PC-9 (cell line): ENCODE measurements around the gene BZW2. TPM values are rescaled to one million over a fixed set of nuclear protein-coding genes. Genes with fewer than 3 reads are reported as not detected.

Source experiments
- BruUV-seq: library from RNA; stranded (reverse); fragments of 400-500 nt; replicated peaks from 2 replicates; lab custom pipeline; 2021; lab: Mats Ljungman, UMichigan
- CTCF ChIA-PET: fragments of 300-600 bp; sonication (Branson Sonifier 250); formaldehyde crosslinking; loops from one replicate; lab custom pipeline; 2022; ENCODE audit warnings: antibody characterized with exemption; lab: Charles Lee
- POLR2A ChIA-PET: fragments of 300-600 bp; sonication (Branson Sonifier 250); formaldehyde crosslinking; loops from one replicate; lab custom pipeline; 2022; ENCODE audit warnings: antibody characterized with exemption; ENCODE audit not compliant: unreplicated experiment; lab: Charles Lee
- DNase-seq, 2 experiments: peaks; one replicate each; pipeline versions ENCODE4 v3.0.0 to v3.0.0-alpha.2; 2015 to 2022; ENCODE audit warnings: mixed read lengths in 1 of 2
- H2AFZ ChIP-seq: fragments of 200-600 bp; sonication (generic); 2 replicates; pipeline ENCODE4 v1.8.1; 2017; ENCODE audit warnings: antibody characterized with exemption
- H3F3A ChIP-seq: fragments of 200-600 bp; sonication (generic); 2 replicates; pipeline ENCODE4 v1.8.1; 2017; ENCODE audit warnings: antibody characterized with exemption, mild to moderate bottlenecking, low read depth; ENCODE audit not compliant: insufficient read depth
- H3K27ac ChIP-seq: fragments of 200-600 bp; sonication (generic); 2 replicates; pipeline ENCODE4 v1.6.1; 2016; ENCODE audit warnings: mixed run types
- H3K27me3 ChIP-seq: fragments of 200-600 bp; sonication (generic); 2 replicates; pipeline ENCODE4 v1.6.1; 2016; ENCODE audit warnings: low read depth, mixed run types; ENCODE audit not compliant: insufficient read depth
- H3K36me3 ChIP-seq: fragments of 200-600 bp; sonication (generic); 2 replicates; pipeline ENCODE4 v1.6.1; 2016; ENCODE audit warnings: low read depth, mixed run types
- H3K4me1 ChIP-seq: fragments of 200-600 bp; sonication (generic); replicated peaks from 2 replicates; pipeline ENCODE4 v1.6.1; 2016; ENCODE audit warnings: mixed run types; ENCODE audit not compliant: insufficient read depth
- H3K4me2 ChIP-seq: fragments of 200-600 bp; sonication (generic); 2 replicates; pipeline ENCODE4 v1.6.1; 2017; ENCODE audit warnings: mixed run types
- H3K4me3 ChIP-seq: fragments of 200-600 bp; sonication (generic); 2 replicates; pipeline ENCODE4 v1.6.1; 2016; ENCODE audit warnings: mixed run types
- H3K79me2 ChIP-seq: fragments of 200-600 bp; sonication (generic); 2 replicates; pipeline ENCODE4 v1.6.1; 2017; ENCODE audit warnings: low read depth, mixed run types
- H3K9me2 ChIP-seq: fragments of 200-600 bp; sonication (generic); 2 replicates; pipeline ENCODE4 v1.8.1; 2017; ENCODE audit warnings: mild to moderate bottlenecking; ENCODE audit not compliant: insufficient read depth
- H3K9me3 ChIP-seq: fragments of 200-600 bp; sonication (generic); 2 replicates; pipeline ENCODE4 v1.8.1; 2016; ENCODE audit warnings: low read depth; ENCODE audit not compliant: insufficient read depth
- H4K20me1 ChIP-seq: fragments of 200-600 bp; sonication (generic); 2 replicates; pipeline ENCODE4 v1.8.1; 2017; ENCODE audit not compliant: insufficient read depth
- CTCF ChIP-seq: fragments of 200-600 bp; sonication (generic); conservative IDR thresholded peaks from 2 replicates; pipeline ENCODE4 v1.6.1; 2017; ENCODE audit warnings: mixed run types, antibody characterized with exemption, mild to moderate bottlenecking, moderate library complexity
- EZH2 ChIP-seq: fragments of 200-600 bp; sonication (generic); IDR thresholded peaks from 2 replicates; pipeline ENCODE4 v1.8.0; 2017; ENCODE audit warnings: antibody characterized with exemption, low read depth
- intact Hi-C: fragments of 100-400 bp; cut with micrococcal nuclease; formaldehyde crosslinking; loops from one replicate; pipeline ENCODE4 v1.10.0; 2022; ENCODE audit not compliant: unreplicated experiment
- total RNA-seq: library from RNA; stranded (reverse); gene quantifications from 2 replicates; pipeline ENCODE4 v1.2.3, GENCODE V29; 2021

BZW2 gene
- total RNA-seq, 1 experiment from 2014 or later: 93.7 TPM

GRCh38 chr7:16616122-16616521, 29.9 kb upstream of the BZW2 start:
- Histone ChIP-seq H3K27me3 (no peaks in the 10 kb centered on the region), H3F3A (no peaks in the 10 kb centered on the region), H3K4me3 (no peak overlapping the region), H3K79me2 (no peaks in the 10 kb centered on the region), H3K9me3 (no peaks in the 10 kb centered on the region; the same call in 1 of the 2 replicates), H3K27ac (no peak overlapping the region), H3K9me2 (no peaks in the 10 kb centered on the region), H3K36me3 (0 out of 2 replicates have a peak, but pooled peaks cover 3% of the 10 kb centered on the region), H4K20me1 (no peaks in the 10 kb centered on the region), H2AFZ (no peak overlapping the region), H3K4me1 (no peaks in the 10 kb centered on the region), H3K4me2 (no peak overlapping the region)
- intact Hi-C loops: no loop called here
- no TSS peak for BruUV-seq
- CTCF ChIA-PET: no interaction called here
- no peak for TF ChIP-seq EZH2
- TF ChIP-seq CTCF: no peak
- no peak for DNase-seq
- POLR2A ChIA-PET: no interaction called here

GRCh38 chr7:16616542-16616941, 29.4 kb upstream of the BZW2 start:
- Histone ChIP-seq H3K9me3 (no peaks in the 10 kb centered on the region; the same call in 1 of the 2 replicates), H3K4me2 (no peak overlapping the region), H3K4me1 (no peaks in the 10 kb centered on the region), H3K27me3 (no peaks in the 10 kb centered on the region), H3K4me3 (no peak overlapping the region), H2AFZ (no peak overlapping the region), H3K36me3 (0 out of 2 replicates have a peak, but pooled peaks cover 3% of the 10 kb centered on the region), H3K79me2 (no peaks in the 10 kb centered on the region), H3F3A (no peaks in the 10 kb centered on the region), H3K9me2 (no peaks in the 10 kb centered on the region), H4K20me1 (no peaks in the 10 kb centered on the region), H3K27ac (no peak overlapping the region)
- intact Hi-C loops: no loop called here
- no TSS peak for BruUV-seq
- POLR2A ChIA-PET: no interaction called here
- CTCF ChIA-PET: no interaction called here
- no peak for DNase-seq
- TF ChIP-seq EZH2: no peak
- TF ChIP-seq CTCF: no peak

- CTCF ChIA-PET: no interaction called here
- no peak overlapping the region for H3K4me2 ChIP-seq
- H3K27ac ChIP-seq: no peak overlapping the region
- no peaks in the 10 kb centered on the region for H3F3A ChIP-seq
- no peaks in the 10 kb centered on the region for H4K20me1 ChIP-seq
- no TSS peak for BruUV-seq
- H3K79me2 ChIP-seq: no peaks in the 10 kb centered on the region
- no peak overlapping the region for H3K4me3 ChIP-seq
- no peaks in the 10 kb centered on the region for H3K27me3 ChIP-seq
- no peaks in the 10 kb centered on the region for H3K9me3 ChIP-seq
- TF ChIP-seq CTCF (no peak), EZH2 (no peak)
- H3K36me3 ChIP-seq: 0 out of 2 replicates have a peak, but pooled peaks cover 10% of the 10 kb centered on the region
- intact Hi-C loops: no loop called here
- POLR2A ChIA-PET: no interaction called here
- DNase-seq: no peak
- H3K4me1 ChIP-seq: no peaks in the 10 kb centered on the region
- H3K9me2 ChIP-seq: no peaks in the 10 kb centered on the region
- H2AFZ ChIP-seq: no peak overlapping the region
These were observed 26.0 kb upstream of the BZW2 start for GRCh38 chr7:16619979-16620408.
